Measurements from ENCODE around the gene SRRM3. TPM values are rescaled to one million over a fixed set of nuclear protein-coding genes. Genes with fewer than 3 reads are reported as not detected.

SRRM3 gene
- total and polyA plus RNA-seq, 9 of the 15 experiments (the other 6 are each of a cell fraction or from before 2014, with no cell fraction given), result 0.04 to 0.91 (median 0.46) TPM; not detected in 2

GRCh38 chr7:76330261-76330660 is 128.6 kb downstream of the SRRM3 start:
- Histone ChIP-seq H3K4me1 (replicated peaks in 1 of 2; ENCODE audit: control insufficient read depth in 2 of 2, insufficient read depth in 2 of 2, low read length in 2 of 2) (peaks cover 13 to 18% of the 10 kb centered on the region in 2 experiments), H3K9ac (ENCODE audit: insufficient read depth in 1 of 2, low read depth in 2 of 2, low read length in 2 of 2) (no peak overlapping the region; a peak in 1 of 4 replicates), H3K4me3 (no peak overlapping the region), H4K20me1 (replicated peaks; ENCODE audit: control insufficient read depth, insufficient read depth, low read length) (peaks cover 40% of the 10 kb centered on the region), H2AFZ (ENCODE audit: low read depth, low read length) (no peak overlapping the region), H3K27me3 (ENCODE audit: control insufficient read depth in 2 of 2, insufficient read depth in 2 of 2, low read length in 2 of 2) (no peaks in the 10 kb centered on the region), H3K9me3 (replicated peaks; ENCODE audit: control insufficient read depth, insufficient read depth, low read depth, low read length) (no peaks in the 10 kb centered on the region), H3K27ac (ENCODE audit: extremely low read depth, low read depth, low read length) (peak overlapping the region; percentile 18; the same call in 2 of the 3 replicates), H3K4me2 (ENCODE audit: insufficient read depth, low read length) (no peak overlapping the region), H3K79me2 (ENCODE audit: control insufficient read depth, insufficient read depth, low read length) (peaks cover 94% of the 10 kb centered on the region), H3K9me1 (ENCODE audit: control insufficient read depth, insufficient read depth, low read length) (peaks cover 2% of the 10 kb centered on the region), H3K36me3 (ENCODE audit: control insufficient read depth, insufficient read depth, low read length) (peaks cover 95% of the 10 kb centered on the region)
- no peak for FAIRE-seq
- ChIA-PET CTCF (ENCODE audit: low intra/inter-chr PET ratio) (no interaction called here), POLR2A (interaction anchor here (0.6 to 3.6 kb wide), 4 partner anchors 11 to 30 kb away, joined by 3 to 12 read pairs (median 4); no protein-coding TSS in a partner anchor)
- in situ Hi-C loops (cut with MboI) (no loop called here), intact Hi-C loops (cut with micrococcal nuclease) (no loop called here)
- no peak for DNase-seq (ENCODE audit: extremely low read depth in 1 of 4, low spot score in 3 of 4)
- BruUV-seq (replicated peaks), result no TSS peak
- 81% methylated on average over 4 of the region's 4 CpGs for WGBS (ENCODE audit: insufficient coverage, low coverage, missing lambda C conversion rate)
- ATAC-seq, result no peak
- no peak for TF ChIP-seq HDAC3 (IDR thresholded peaks at IDR 0.05; ENCODE audit: borderline replicate concordance, partially characterized antibody)
- TF ChIP-seq ZNF124 (CRISPR knock-in tag; IDR thresholded peaks at IDR 0.05), result no peak
- no peak for TF ChIP-seq ZHX1 (conservative IDR thresholded peaks at IDR 0.05; ENCODE audit: low read length)
- TF ChIP-seq ZNF511 (CRISPR knock-in tag; IDR thresholded peaks at IDR 0.05), result no peak
- TF ChIP-seq SIN3A (IDR thresholded peaks at IDR 0.05; ENCODE audit: borderline replicate concordance in 2 of 2, control insufficient read depth in 1 of 2, low read depth in 2 of 2, low read length in 2 of 2), result 0 out of 4 replicates have a peak, but pooled peaks of 1 of the 2 experiments have one; percentile 7
- no peak for TF ChIP-seq SRSF1 (IDR thresholded peaks at IDR 0.05; ENCODE audit: low read depth, low read length)
- no peak for TF ChIP-seq TFE3 (CRISPR knock-in tag; IDR thresholded peaks at IDR 0.05)
- no peak for TF ChIP-seq CHD4 (IDR thresholded peaks at IDR 0.05; ENCODE audit: insufficient read depth, insufficient replicate concordance, low read depth, low read length, poor library complexity, severe bottlenecking)
- TF ChIP-seq GTF2B (IDR thresholded peaks at IDR 0.05; ENCODE audit: extremely low read depth, insufficient read length), result no peak
- TF ChIP-seq HDGF (IDR thresholded peaks at IDR 0.05), result no peak
- 0 out of 2 replicates have a peak, but pooled peaks have one; percentile 20 for TF ChIP-seq POLR2A (conservative IDR thresholded peaks at IDR 0.05)

Measured in K562 (cell line).